Body of pancreas (tissue), 4 donors: ENCODE data around the gene SCN4A. TPM values are rescaled to one million over a fixed set of nuclear protein-coding genes. Genes with fewer than 3 reads are reported as not detected.

Source experiments
- ATAC-seq: fragments of 150-250 bp; one replicate; pipeline ENCODE4 v1.9.1; 2016
- DNase-seq, 4 donors: peaks; one replicate each; pipeline ENCODE4 v3.0.0-alpha.2; 2019
- H3K27ac ChIP-seq, 4 donors: fragments of 200-600 bp; sonication (generic); 1 replicate in 3 of 4; 2 replicates in 1 of 4; pipeline versions ENCODE4 v1.5.1 to v1.6.1; 2016 to 2019; ENCODE audit warnings: mild to moderate bottlenecking in 1 of 4, mixed read lengths in 1 of 4, moderate library complexity in 1 of 4
- H3K27me3 ChIP-seq, 2 donors: fragments of 200-600 bp; sonication (generic); one replicate each; pipeline ENCODE4 v1.6.0; 2016; ENCODE audit warnings: mild to moderate bottlenecking in 1 of 2
- H3K36me3 ChIP-seq, 2 donors: fragments of 200-600 bp; sonication (generic); replicated peaks in 1 of 2; 2 replicates each; pipeline ENCODE4 v1.5.1; 2016; ENCODE audit warnings: low read depth in 2 of 2; ENCODE audit not compliant: insufficient read depth in 1 of 2
- H3K4me1 ChIP-seq: fragments of 200-600 bp; sonication (generic); one replicate; pipeline ENCODE4 v1.6.0; 2016
- H3K4me3 ChIP-seq, 2 donors: fragments of 200-600 bp; sonication (generic); 1 replicate in 1 of 2; 2 replicates in 1 of 2; pipeline ENCODE4 v1.5.1; 2016 to 2019
- H3K9me3 ChIP-seq, 3 donors: fragments of 200-600 bp; sonication (generic); 1 replicate in 2 of 3; 2 replicates in 1 of 3; pipeline ENCODE4 v1.5.1; 2016
- CTCF ChIP-seq, 7 experiments: fragments of 450-650 bp in 4 of 7; fragments of 200-600 bp in 3 of 7; sonication (generic) in 3 of 7; IDR thresholded peaks; one replicate each; pipeline ENCODE4 v1.5.1; 2016 to 2019; ENCODE audit warnings: antibody characterized with exemption in 7 of 7
- POLR2A ChIP-seq, 3 donors: fragments of 450-650 bp; IDR thresholded peaks; one replicate each; pipeline ENCODE4 v1.6.1; 2016; ENCODE audit warnings: antibody characterized with exemption in 3 of 3, mild to moderate bottlenecking in 2 of 3
- WGBS, 2 donors: methylation state at CpG; one replicate each; pipeline ENCODE4 v1.1.5; 2017; 5-methylcytosine and 5-hydroxymethylcytosine counted together
- intact Hi-C: fragments of 100-400 bp; cut with DNase I; formaldehyde crosslinking; loops from one replicate; pipeline ENCODE4 v1.15.1; 2023
- total RNA-seq, 2 donors: library from RNA; depleted of rRNA; stranded (reverse); fragments of >200 nt; gene quantifications; one replicate each; pipeline ENCODE4 v1.1.0, GENCODE V29; 2016

SCN4A gene
- total RNA-seq, 2 donors from 2014 or later = 0.26 to 1.3 TPM

GRCh38 chr17:63973930-63974593 is 1.3 kb upstream of the SCN4A start:
- H3K27me3 ChIP-seq = no peaks in the 10 kb centered on the region
- intact Hi-C loops = no loop called here
- no peak overlapping the region for H3K27ac ChIP-seq
- DNase-seq = no peak
- no peak for ATAC-seq
- H3K9me3 ChIP-seq = no peaks in the 10 kb centered on the region
- TF ChIP-seq POLR2A (IDR thresholded peaks at IDR 0.05) = no peak
- no peak for TF ChIP-seq CTCF (IDR thresholded peaks at IDR 0.05)
- H3K36me3 ChIP-seq = no peaks in the 10 kb centered on the region
- 58 to 62% methylated on average over 7 to 12 of the region's 12 CpGs for WGBS, 2 donors
- no peaks in the 10 kb centered on the region for H3K4me1 ChIP-seq
- H3K4me3 ChIP-seq = no peak overlapping the region

- ATAC-seq (no peak), DNase-seq (no peak)
- WGBS, 2 donors = 84 to 89% methylated on average over 6 of the region's 6 CpGs
Observed at GRCh38 chr17:63973247-63973646, 529 bp upstream of the SCN4A start.

GRCh38 chr17:63969278-63969677 is 3.4 kb downstream of the SCN4A start:
- TF ChIP-seq POLR2A (IDR thresholded peaks at IDR 0.05) (no peak), CTCF (IDR thresholded peaks at IDR 0.05) (no peak)
- Histone ChIP-seq H3K4me3 (no peak overlapping the region), H3K36me3 (no peaks in the 10 kb centered on the region), H3K27me3 (no peaks in the 10 kb centered on the region), H3K4me1 (no peaks in the 10 kb centered on the region), H3K27ac (no peak overlapping the region), H3K9me3 (no peaks in the 10 kb centered on the region)
- 77 to 79% methylated on average over 10 of the region's 10 CpGs for WGBS, 2 donors
- no peak for ATAC-seq
- intact Hi-C loops = no loop called here
- no peak for DNase-seq

More at GRCh38 chr17:63973247-63973646, 529 bp upstream of the SCN4A start:
- H3K27me3 ChIP-seq = no peaks in the 10 kb centered on the region
- H3K27ac ChIP-seq = no peak overlapping the region
- no peak for TF ChIP-seq CTCF (IDR thresholded peaks at IDR 0.05)
- TF ChIP-seq POLR2A (IDR thresholded peaks at IDR 0.05) = no peak
- intact Hi-C loops = no loop called here
- H3K4me3 ChIP-seq = no peak overlapping the region
- no peaks in the 10 kb centered on the region for H3K4me1 ChIP-seq
- H3K9me3 ChIP-seq = no peaks in the 10 kb centered on the region
- no peaks in the 10 kb centered on the region for H3K36me3 ChIP-seq

GRCh38 chr17:63967953-63968352 is 4.8 kb downstream of the SCN4A start:
- Histone ChIP-seq H3K9me3 (no peaks in the 10 kb centered on the region), H3K27me3 (no peaks in the 10 kb centered on the region), H3K36me3 (no peaks in the 10 kb centered on the region), H3K27ac (no peak overlapping the region), H3K4me1 (no peaks in the 10 kb centered on the region), H3K4me3 (no peak overlapping the region)
- no peak for TF ChIP-seq CTCF (IDR thresholded peaks at IDR 0.05)
- TF ChIP-seq POLR2A (IDR thresholded peaks at IDR 0.05) = no peak
- DNase-seq = no peak
- intact Hi-C loops = no loop called here
- 83 to 84% methylated on average over 18 to 19 of the region's 19 CpGs for WGBS, 2 donors
- ATAC-seq = no peak

- Histone ChIP-seq H3K9me3 (no peaks in the 10 kb centered on the region), H3K4me3 (no peak overlapping the region), H3K4me1 (peaks cover 1% of the 10 kb centered on the region), H3K36me3 (no peaks in the 10 kb centered on the region), H3K27me3 (no peaks in the 10 kb centered on the region), H3K27ac (no peak overlapping the region)
- WGBS, 2 donors = 62% methylated on average over 11 of the region's 11 CpGs
- ATAC-seq = no peak
- intact Hi-C loops = no loop called here
- TF ChIP-seq CTCF (IDR thresholded peaks at IDR 0.05) = no peak
- no peak for TF ChIP-seq POLR2A (IDR thresholded peaks at IDR 0.05)
- no peak for DNase-seq
Observed at GRCh38 chr17:63966646-63967264, 6.0 kb downstream of the SCN4A start.
